Measurements from ENCODE around the gene CREB3L1.

The CREB3L1 gene

GRCh38 chr11:46347637-46348311, 70.3 kb downstream of the CREB3L1 start:
- DNase-seq: no peak

- DNase-seq: no peak
Measured at GRCh38 chr11:46348566-46349401, 71.3 kb downstream of the CREB3L1 start.

GRCh38 chr11:46350695-46351094, 73.2 kb downstream of the CREB3L1 start:
- DNase-seq: no peak

DNA sequence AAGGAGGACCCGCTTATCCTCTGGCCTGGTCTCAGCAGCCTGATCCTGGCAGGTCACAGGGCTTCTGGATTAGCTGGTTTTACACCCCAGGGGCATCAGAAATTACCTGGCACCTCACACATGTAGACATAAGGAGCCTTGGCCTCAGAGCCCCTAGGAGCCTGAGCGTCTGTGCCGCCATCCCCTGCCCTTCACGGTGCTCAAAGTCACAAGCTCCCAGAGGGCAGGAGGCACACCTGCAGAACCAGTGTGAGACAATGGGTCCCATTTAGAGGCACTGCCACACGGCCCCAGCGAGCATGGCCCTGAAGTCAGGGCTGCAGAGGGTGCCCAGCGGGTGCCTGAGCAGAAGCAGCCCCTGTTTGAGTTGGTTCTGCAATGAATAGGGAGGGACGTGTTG, 73.7 kb downstream of the CREB3L1 start:
- DNase-seq: no peak

GRCh38 chr11:46351606-46352005, 74.1 kb downstream of the CREB3L1 start:
- DNase-seq: no peak

DNA sequence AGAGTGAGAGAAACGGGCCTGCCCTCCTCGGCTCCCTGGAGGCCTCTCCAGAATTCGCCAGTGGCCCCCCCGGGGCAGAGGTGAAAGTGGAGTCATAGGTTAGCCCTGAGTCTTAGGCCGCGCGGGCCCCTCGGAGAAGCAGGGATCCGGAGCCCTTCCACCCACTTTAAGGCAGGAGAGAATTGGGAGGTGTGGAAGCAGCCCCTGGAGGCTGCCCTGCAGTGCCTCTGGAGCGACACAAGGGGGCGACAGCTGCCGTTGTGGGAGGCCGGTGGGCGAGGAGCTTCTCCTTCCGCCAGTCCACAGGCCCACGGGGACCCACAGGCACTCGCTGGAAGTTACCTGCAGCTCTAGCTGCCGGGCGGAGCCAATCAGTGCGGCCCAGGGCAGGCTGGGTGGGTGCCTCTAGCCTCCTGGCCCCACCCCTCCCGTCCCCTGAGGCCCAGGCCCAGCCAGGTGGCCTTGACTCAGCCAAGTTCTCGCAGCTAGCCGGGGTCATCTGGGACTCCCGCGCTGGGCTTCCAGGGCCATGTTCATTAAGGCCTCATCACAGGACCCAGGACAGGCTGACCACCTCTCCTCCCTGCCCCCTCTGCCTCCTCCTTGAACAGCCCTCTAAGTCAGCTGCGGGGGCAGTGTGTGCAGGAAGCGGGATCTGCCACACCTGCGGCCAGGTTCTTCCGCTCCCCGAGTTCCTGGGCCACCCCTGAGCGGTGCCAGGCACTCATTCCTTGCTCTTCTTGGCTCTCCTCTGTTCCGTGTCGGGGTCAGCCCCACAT, 74.8 kb downstream of the CREB3L1 start:
- DNase-seq: peak in 1 of 2 experiments; percentile 26

GRCh38 chr11:46353698-46354097, 76.2 kb downstream of the CREB3L1 start:
- DNase-seq: no peak

- no peak for DNase-seq
Measured at GRCh38 chr11:46356924-46357482, 79.5 kb downstream of the CREB3L1 start.

- DNase-seq: no peak
Measured at GRCh38 chr11:46357483-46357936, 80.0 kb downstream of the CREB3L1 start.

GRCh38 chr11:46359953-46360352, 82.5 kb downstream of the CREB3L1 start:
- no peak for DNase-seq

DNA sequence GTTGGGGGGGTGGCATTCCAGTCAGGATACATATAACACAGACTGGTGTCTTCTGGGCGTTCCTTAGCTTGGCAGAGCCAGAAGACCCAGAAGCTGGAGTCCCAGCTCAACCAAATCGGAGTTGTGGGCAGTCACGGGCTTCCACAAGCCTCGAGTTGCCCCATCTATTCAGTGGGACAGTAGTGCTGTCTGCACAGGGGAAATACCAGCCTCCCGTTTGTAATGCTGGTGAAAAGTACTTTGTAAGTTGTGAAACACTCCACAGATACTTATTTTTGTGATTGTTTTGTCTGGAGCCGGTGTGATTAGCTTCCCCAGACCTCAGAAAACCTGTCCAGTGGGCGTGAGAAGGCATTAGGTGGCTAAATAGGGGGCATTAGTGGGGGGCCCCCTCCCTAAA, 83.4 kb downstream of the CREB3L1 start:
- DNase-seq: no peak

DNA sequence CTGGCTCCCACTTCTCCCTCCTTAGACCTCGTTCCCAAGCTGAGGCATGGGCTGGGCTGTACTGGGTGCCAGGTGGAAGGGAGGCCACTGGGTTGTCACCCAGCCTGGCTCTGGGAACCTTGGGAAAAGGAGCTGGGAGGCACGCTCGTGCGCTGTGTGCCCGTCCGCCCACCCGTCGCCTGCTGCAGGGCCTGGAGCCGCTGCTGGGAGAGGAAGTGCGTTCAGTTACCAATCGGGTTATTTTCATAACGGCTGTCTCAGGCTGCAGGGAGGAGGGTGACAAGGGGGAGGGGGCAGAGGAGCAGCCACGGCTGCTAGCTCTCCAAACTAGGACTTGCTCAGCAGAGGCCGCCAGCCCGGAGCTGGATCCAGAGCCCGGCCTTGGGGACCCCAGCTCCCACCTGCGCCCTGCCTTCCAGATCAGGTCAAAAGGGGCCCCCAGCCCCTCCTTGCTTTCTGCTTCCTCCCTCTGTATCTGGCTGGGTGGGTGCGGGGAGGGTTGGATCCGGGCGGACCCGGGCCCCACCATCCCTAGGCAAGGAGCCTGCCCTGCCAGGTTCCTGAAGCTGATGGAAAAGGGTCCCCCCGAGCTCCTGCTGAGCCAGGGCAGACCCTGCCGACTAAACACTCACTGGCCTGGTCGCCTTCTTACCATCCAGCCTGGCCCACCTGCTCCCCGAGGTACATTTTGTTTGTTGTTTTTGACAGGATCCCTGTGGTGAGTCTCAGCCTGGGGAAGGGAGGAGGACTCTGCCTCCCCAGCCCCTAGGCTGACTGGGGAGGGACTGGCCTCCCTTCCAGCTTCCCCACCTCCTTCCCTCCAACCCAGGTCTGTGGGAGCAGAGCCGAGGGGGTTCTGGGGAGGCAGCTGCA, 84.1 kb downstream of the CREB3L1 start:
- DNase-seq: no peak

DNA sequence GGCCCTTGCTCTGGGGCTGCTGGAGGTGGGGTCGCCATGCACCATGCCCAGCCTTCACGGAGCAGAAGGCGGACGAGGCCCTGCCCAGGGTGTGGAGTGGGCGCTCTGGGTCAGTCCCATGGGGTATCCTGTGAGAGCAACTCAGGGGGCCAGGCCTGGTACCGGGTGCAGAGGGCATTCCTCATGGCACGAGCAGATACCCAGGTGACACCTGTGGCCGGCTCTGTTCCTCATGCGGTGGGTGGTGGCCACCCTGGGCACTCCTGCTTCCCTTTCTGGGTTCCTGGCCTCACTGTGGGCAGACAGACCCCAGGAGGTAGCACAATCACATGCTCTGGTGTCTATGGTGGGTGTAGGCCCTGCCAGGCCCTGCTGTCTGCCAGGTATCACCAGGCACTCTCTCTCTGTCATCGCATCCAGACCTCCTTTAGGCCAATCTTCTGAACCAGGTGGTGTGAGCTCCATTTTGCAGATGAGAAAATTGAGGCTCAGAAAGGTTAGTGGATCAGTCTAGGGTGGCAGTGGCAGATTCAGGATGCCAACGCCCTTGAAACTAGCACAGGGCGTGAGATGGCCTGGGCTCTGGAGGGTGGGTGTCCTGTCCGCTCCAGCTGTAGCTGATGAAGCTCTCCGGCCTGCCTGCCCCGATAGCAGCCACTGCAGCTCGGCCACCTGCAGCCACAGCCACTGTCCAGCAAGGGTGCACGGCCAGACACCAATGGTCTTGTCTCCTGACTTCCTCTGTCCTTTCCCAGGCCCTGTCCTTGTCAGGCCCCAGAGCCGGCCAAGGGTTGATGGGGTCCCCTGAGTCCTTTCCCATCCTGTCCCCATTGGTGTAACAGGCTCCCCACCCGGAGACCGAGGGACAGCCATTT, 84.9 kb downstream of the CREB3L1 start:
- DNase-seq: no peak

- DNase-seq: no peak
Measured at GRCh38 chr11:46363031-46363407, 85.6 kb downstream of the CREB3L1 start.

GRCh38 chr11:46363455-46364005, 86.1 kb downstream of the CREB3L1 start:
- DNase-seq: peak; percentile 50 to 81

GRCh38 chr11:46364056-46364455, 86.6 kb downstream of the CREB3L1 start:
- DNase-seq: peak in 1 of 2 experiments; percentile 58

DNA sequence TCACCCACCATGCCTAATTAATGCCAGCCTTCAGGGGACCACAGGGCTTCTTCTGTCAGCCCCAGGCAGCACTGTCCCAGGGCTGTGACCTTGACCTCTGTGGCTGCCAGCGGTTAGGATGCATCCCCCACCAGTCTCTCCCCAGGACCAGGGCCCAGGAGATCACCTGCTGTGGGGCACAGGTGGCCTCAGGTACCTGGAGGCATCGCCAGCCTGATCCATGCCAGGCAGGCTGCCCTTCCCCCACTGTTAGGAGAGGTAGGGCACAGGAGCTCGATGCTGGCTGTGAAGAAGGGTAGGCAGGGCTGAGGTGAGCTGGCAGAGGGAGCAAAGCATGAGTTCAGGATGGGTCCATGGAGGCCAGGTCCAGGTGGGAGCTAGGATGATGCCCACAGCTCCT, 87.3 kb downstream of the CREB3L1 start:
- no peak for DNase-seq

DNA sequence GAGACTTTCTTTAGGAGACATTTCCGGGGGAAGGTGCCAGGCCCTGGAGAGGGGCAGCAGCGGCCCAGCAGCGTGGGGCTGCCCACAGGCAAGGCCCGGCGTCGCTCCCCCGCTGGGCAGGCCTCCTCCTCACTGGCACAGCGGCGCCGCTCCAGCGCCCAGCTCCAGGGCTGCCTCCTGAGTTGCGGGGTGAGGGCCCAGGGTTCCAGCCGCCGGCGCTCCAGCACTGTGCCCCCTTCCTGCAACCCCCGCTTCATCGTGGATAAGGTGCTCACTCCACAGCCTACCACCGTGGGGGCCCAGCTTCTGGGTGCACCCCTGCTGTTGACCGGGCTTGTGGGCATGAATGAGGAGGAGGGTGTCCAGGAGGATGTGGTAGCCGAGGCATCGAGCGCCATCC, 88.8 kb downstream of the CREB3L1 start:
- DNase-seq: no peak

- no peak for DNase-seq
Measured at GRCh38 chr11:46366661-46367161, 89.2 kb downstream of the CREB3L1 start.

- peak; percentile 50 to 84 for DNase-seq
Measured at GRCh38 chr11:46367244-46367915, 89.9 kb downstream of the CREB3L1 start.
